HepG2 (cell line): ENCODE results near the gene ACAP1. TPM values are rescaled to one million over a fixed set of nuclear protein-coding genes. Genes with fewer than 3 reads are reported as not detected.

Experiments used
- ATRX ChIP-seq: sonication (generic); formaldehyde crosslinking; IDR thresholded peaks from 2 replicates; pipeline ENCODE4 v1.4.0; 2020; ENCODE audit warnings: missing genetic modification reagents, borderline replicate concordance
- HINFP ChIP-seq: sonication (generic); formaldehyde crosslinking; IDR thresholded peaks from 2 replicates; pipeline ENCODE4 v1.4.0; 2020; ENCODE audit warnings: low read depth, mild to moderate bottlenecking, missing genetic modification reagents
- KDM6A ChIP-seq: IDR thresholded peaks from 2 replicates; pipeline ENCODE4 v1.6.1; 2016; ENCODE audit warnings: low read depth
- NFATC3 ChIP-seq: sonication (generic); formaldehyde crosslinking; IDR thresholded peaks from 2 replicates; pipeline ENCODE4 v1.5.1; 2020; ENCODE audit warnings: mild to moderate bottlenecking, missing genetic modification reagents
- NFYC ChIP-seq: IDR thresholded peaks from 2 replicates; pipeline ENCODE4 v1.6.1; 2016; ENCODE audit warnings: missing genetic modification reagents, missing compliant biosample characterization
- PRPF4 ChIP-seq: fragments of 200-400 bp; formaldehyde crosslinking; IDR thresholded peaks from 2 replicates; pipeline ENCODE4 v1.6.1; 2016; ENCODE audit warnings: low read length, low read depth; ENCODE audit not compliant: poor library complexity, severe bottlenecking
- SMAD1 ChIP-seq: sonication (generic); formaldehyde crosslinking; IDR thresholded peaks from 2 replicates; pipeline ENCODE4 v1.4.0; 2020; ENCODE audit warnings: missing genetic modification reagents, low read depth, mild to moderate bottlenecking, borderline replicate concordance
- SNAPC4 ChIP-seq: sonication (generic); formaldehyde crosslinking; IDR thresholded peaks from 2 replicates; pipeline ENCODE4 v1.4.0; 2020; ENCODE audit warnings: mild to moderate bottlenecking, missing genetic modification reagents
- SPEN ChIP-seq: sonication (generic); formaldehyde crosslinking; IDR thresholded peaks from 2 replicates; pipeline ENCODE4 v1.5.1; 2020; ENCODE audit warnings: low read depth, mild to moderate bottlenecking, missing genetic modification reagents
- U2AF1 ChIP-seq: fragments of 200-400 bp; formaldehyde crosslinking; optimal IDR thresholded peaks from 2 replicates; pipeline ENCODE3; 2017; ENCODE audit warnings: mild to moderate bottlenecking, low read depth, low read length
- ZBTB21 ChIP-seq: sonication (generic); formaldehyde crosslinking; IDR thresholded peaks from 2 replicates; pipeline ENCODE4 v1.4.0; 2020; ENCODE audit warnings: missing genetic modification reagents
- ZFP36L2 ChIP-seq: sonication (generic); formaldehyde crosslinking; IDR thresholded peaks from 2 replicates; pipeline ENCODE4 v1.4.0; 2020; ENCODE audit warnings: missing genetic modification reagents
- ZMAT5 ChIP-seq: sonication (generic); formaldehyde crosslinking; IDR thresholded peaks from 2 replicates; pipeline ENCODE4 v1.5.0; 2020; ENCODE audit warnings: mild to moderate bottlenecking, low read depth, missing genetic modification reagents, borderline replicate concordance
- ZNF253 ChIP-seq: sonication (generic); formaldehyde crosslinking; IDR thresholded peaks from 2 replicates; pipeline ENCODE4 v1.8.0; 2022; ENCODE audit warnings: mild to moderate bottlenecking, missing genetic modification reagents, borderline replicate concordance
- ZNF564 ChIP-seq: sonication (generic); formaldehyde crosslinking; IDR thresholded peaks from 2 replicates; pipeline ENCODE4 v1.8.1; 2023; ENCODE audit warnings: mild to moderate bottlenecking, missing genetic modification reagents
- polyA plus RNA-seq, 8 experiments: library from polyadenylated mRNA; depleted of rRNA in 3 of 8; stranded (reverse) in 7 of 8; unstranded in 1 of 8; fragments of >200 nt; fragmentation: Illumina TruSeq in 4 of 8; extraction: Trizol in 4 of 8; gene quantifications; 2 replicates each; pipeline versions ENCODE4 v1.2.1 to v1.2.3, GENCODE V29; 2011 to 2016; ENCODE audit warnings: low read depth in 4 of 8, missing spikeins in 1 of 8, mixed read lengths in 1 of 8; ENCODE audit not compliant: insufficient read depth in 1 of 8
- total RNA-seq, 5 experiments: library from RNA; depleted of rRNA; stranded (reverse); fragments of >200 nt; fragmentation: Illumina TruSeq; extraction: Trizol; gene quantifications; 2 replicates each; pipeline ENCODE4 v1.2.3, GENCODE V29; 2016; ENCODE audit warnings: low read depth in 1 of 5
- TF ChIP-seq, protein P1 (sequence below): sonication (generic); formaldehyde crosslinking; IDR thresholded peaks from 2 replicates; pipeline ENCODE4 v1.5.0; 2020; ENCODE audit warnings: mild to moderate bottlenecking, missing genetic modification reagents
- TF ChIP-seq, protein P2 (sequence below): sonication (generic); formaldehyde crosslinking; conservative IDR thresholded peaks from 2 replicates; pipeline ENCODE4 v1.4.0; 2020; ENCODE audit warnings: missing genetic modification reagents

The ACAP1 gene
- total and polyA plus RNA-seq, 2 of the 13 experiments (the other 11 are each of a cell fraction or from before 2014, with no cell fraction given), result 1.3 to 2.5 TPM

GRCh38 chr17:7314719-7315569 lies 21.4 kb upstream of the ACAP1 start, which contains the start of gene GPS2 (continued):
- TF ChIP-seq ZMAT5 (CRISPR knock-in tag), result no peak
- no peak for TF ChIP-seq U2AF1
- TF ChIP-seq ZNF253 (CRISPR knock-in tag), result no peak
- TF ChIP-seq KDM6A, result no peak
- TF ChIP-seq, protein P1, sequence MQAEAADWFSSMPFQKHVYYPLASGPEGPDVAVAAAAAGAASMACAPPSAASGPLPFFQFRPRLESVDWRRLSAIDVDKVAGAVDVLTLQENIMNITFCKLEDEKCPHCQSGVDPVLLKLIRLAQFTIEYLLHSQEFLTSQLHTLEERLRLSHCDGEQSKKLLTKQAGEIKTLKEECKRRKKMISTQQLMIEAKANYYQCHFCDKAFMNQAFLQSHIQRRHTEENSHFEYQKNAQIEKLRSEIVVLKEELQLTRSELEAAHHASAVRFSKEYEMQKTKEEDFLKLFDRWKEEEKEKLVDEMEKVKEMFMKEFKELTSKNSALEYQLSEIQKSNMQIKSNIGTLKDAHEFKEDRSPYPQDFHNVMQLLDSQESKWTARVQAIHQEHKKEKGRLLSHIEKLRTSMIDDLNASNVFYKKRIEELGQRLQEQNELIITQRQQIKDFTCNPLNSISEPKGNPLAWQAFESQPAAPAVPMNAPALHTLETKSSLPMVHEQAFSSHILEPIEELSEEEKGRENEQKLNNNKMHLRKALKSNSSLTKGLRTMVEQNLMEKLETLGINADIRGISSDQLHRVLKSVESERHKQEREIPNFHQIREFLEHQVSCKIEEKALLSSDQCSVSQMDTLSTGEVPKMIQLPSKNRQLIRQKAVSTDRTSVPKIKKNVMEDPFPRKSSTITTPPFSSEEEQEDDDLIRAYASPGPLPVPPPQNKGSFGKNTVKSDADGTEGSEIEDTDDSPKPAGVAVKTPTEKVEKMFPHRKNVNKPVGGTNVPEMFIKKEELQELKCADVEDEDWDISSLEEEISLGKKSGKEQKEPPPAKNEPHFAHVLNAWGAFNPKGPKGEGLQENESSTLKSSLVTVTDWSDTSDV, result no peak
- TF ChIP-seq PRPF4, result no peak
- peak; percentile 65; the same call in 1 of the 2 replicates for TF ChIP-seq HINFP (CRISPR knock-in tag)
- TF ChIP-seq ZNF564 (CRISPR knock-in tag), result peak; percentile 55; the same call in 1 of the 2 replicates
- peak; percentile 33; the same call in 1 of the 2 replicates for TF ChIP-seq ZBTB21
- TF ChIP-seq ATRX (CRISPR knock-in tag), result no peak
- TF ChIP-seq NFYC (CRISPR knock-in tag), result peak; percentile 57; the same call in 1 of the 2 replicates
- TF ChIP-seq NFATC3 (CRISPR knock-in tag), result no peak
- TF ChIP-seq ZFP36L2, result no peak
- TF ChIP-seq SMAD1 (CRISPR knock-in tag), result no peak
- TF ChIP-seq, protein P2, sequence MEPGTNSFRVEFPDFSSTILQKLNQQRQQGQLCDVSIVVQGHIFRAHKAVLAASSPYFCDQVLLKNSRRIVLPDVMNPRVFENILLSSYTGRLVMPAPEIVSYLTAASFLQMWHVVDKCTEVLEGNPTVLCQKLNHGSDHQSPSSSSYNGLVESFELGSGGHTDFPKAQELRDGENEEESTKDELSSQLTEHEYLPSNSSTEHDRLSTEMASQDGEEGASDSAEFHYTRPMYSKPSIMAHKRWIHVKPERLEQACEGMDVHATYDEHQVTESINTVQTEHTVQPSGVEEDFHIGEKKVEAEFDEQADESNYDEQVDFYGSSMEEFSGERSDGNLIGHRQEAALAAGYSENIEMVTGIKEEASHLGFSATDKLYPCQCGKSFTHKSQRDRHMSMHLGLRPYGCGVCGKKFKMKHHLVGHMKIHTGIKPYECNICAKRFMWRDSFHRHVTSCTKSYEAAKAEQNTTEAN (CRISPR knock-in tag), result 0 out of 2 replicates have a peak, but pooled peaks have one; percentile 42
- TF ChIP-seq SPEN (CRISPR knock-in tag), result peak; percentile 94
- TF ChIP-seq SNAPC4 (CRISPR knock-in tag), result 0 out of 2 replicates have a peak, but pooled peaks have one; percentile 29
